ENCODE data around the gene SLC16A4. TPM values are rescaled to one million over a fixed set of nuclear protein-coding genes. Genes with fewer than 3 reads are reported as not detected.

The SLC16A4 gene
- total and polyA plus RNA-seq, 2 of the 8 experiments (the other 6 are each of a cell fraction or from before 2014, with no cell fraction given): 0.30 to 0.43 TPM

DNA sequence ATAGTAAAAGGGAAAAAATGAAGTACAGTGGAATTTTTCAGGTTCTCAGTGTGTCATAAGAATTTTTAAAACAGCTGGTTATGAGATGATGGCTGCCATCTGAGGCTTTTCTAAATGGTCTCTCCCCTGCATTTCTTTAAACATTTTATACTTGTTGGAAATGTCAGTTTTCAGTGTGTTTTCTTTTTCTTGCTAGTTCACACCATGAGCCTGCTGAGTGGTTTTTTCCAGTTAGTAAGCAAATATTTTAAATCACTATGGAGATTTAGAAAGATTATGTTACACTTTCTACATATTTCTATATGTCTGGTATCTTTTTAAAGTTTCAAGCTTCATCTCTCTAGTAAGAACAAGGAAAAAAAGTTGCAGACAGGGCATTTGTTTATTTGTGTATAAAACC is 42.1 kb downstream of the SLC16A4 start:
- peak overlapping the region in 1 of 4 experiments; percentile 8; a peak in 1 of 8 replicates for H3K4me3 ChIP-seq (ENCODE audit: extremely low read depth in 1 of 4, insufficient read depth in 2 of 4, low read depth in 3 of 4, low read length in 4 of 4)
- H3K23me2 ChIP-seq (ENCODE audit: low read depth, low read length): no peaks in the 10 kb centered on the region
- no peak overlapping the region for H3K56ac ChIP-seq (replicated peaks; ENCODE audit: insufficient read length, low read depth, low read length)
- no peak overlapping the region for H3K27ac ChIP-seq (ENCODE audit: low read depth, low read length)
- H3K36me3 ChIP-seq (ENCODE audit: control insufficient read depth in 2 of 4, insufficient read depth in 4 of 4, low read length in 3 of 4): peaks cover 0 to 37% (median 4%) of the 10 kb centered on the region in 4 experiments; a peak in 6 of 8 replicates
- TF ChIP-seq CHD1 (IDR thresholded peaks at IDR 0.05; ENCODE audit: low read depth, low read length): no peak
- TF ChIP-seq CREB1 (IDR thresholded peaks at IDR 0.05): no peak
- peaks cover 21 to 22% of the 10 kb centered on the region in 2 experiments for H4K20me1 ChIP-seq (replicated peaks in 1 of 2; ENCODE audit: control insufficient read depth in 1 of 2, insufficient read depth in 2 of 2, low read length in 2 of 2)
- H2BK5ac ChIP-seq (ENCODE audit: low read depth, low read length): no peak overlapping the region
- H3K14ac ChIP-seq (ENCODE audit: insufficient read length): no peak overlapping the region
- H3K4me1 ChIP-seq (replicated peaks in 1 of 4; ENCODE audit: control insufficient read depth in 3 of 4, insufficient read depth in 4 of 4, low read length in 3 of 4): peaks cover 3 to 11% (median 9%) of the 10 kb centered on the region in 4 experiments; a peak in 4 of 7 replicates
- no peak overlapping the region for H2BK120ac ChIP-seq (replicated peaks; ENCODE audit: low read depth, low read length)
- H2BK15ac ChIP-seq (ENCODE audit: low read length): no peak overlapping the region
- H3K9ac ChIP-seq (replicated peaks in 1 of 4; ENCODE audit: extremely low read depth in 1 of 4, low read depth in 3 of 4, low read length in 3 of 4): no peak overlapping the region
- no peak overlapping the region for H4K91ac ChIP-seq (replicated peaks; ENCODE audit: insufficient read length, low read length)
- ChIA-PET POLR2A (ENCODE audit: partially characterized antibody) (interaction anchor here (1.0 to 4.8 kb wide), 4 partner anchors 11 to 139 kb away, joined by 3 to 47 read pairs (median 3); partner anchors contain the start of gene RBM15), CTCF (ENCODE audit: partially characterized antibody) (interaction anchor here (0.8 to 3.0 kb wide), 10 partner anchors 8 to 146 kb away, joined by 3 to 8 read pairs (median 5); partner anchors contain the start of gene RBM15)
- 0 out of 4 replicates have a peak overlapping the region, but pooled peaks of 1 of the 2 experiments have one; percentile 11 for H3K4me2 ChIP-seq (ENCODE audit: insufficient read depth in 1 of 2, low read depth in 2 of 2, low read length in 2 of 2)
- no peak overlapping the region for H3K23ac ChIP-seq (ENCODE audit: insufficient read length)
- H4K8ac ChIP-seq (ENCODE audit: extremely low read depth, insufficient read depth, low read length): no peak overlapping the region
- H4K5ac ChIP-seq (ENCODE audit: insufficient read length, low read depth, low read length): no peak overlapping the region
- H3K18ac ChIP-seq (ENCODE audit: extremely low read depth, low read length): no peak overlapping the region
- H3K27me3 ChIP-seq (replicated peaks in 1 of 4; ENCODE audit: control insufficient read depth in 3 of 4, extremely low read depth in 1 of 4, insufficient read depth in 3 of 4, low read length in 3 of 4): no peaks in the 10 kb centered on the region
- FAIRE-seq: no peak
- no peak overlapping the region for H2AFZ ChIP-seq (ENCODE audit: low read length)
- H2AK5ac ChIP-seq (ENCODE audit: low read depth, low read length): no peak overlapping the region
- no peak overlapping the region for H3K4ac ChIP-seq (replicated peaks; ENCODE audit: insufficient read length, low read depth, low read length)
- no peak overlapping the region for H2BK20ac ChIP-seq (ENCODE audit: low read length)
- peaks cover 10% of the 10 kb centered on the region for H3K79me1 ChIP-seq (ENCODE audit: low read depth, low read length)
- H3K9me3 ChIP-seq (ENCODE audit: insufficient read depth in 2 of 2, low read depth in 1 of 2, low read length in 1 of 2): no peaks in the 10 kb centered on the region
- DNase-seq (ENCODE audit: low read depth in 1 of 2, low spot score in 2 of 2): no peak
- H2BK12ac ChIP-seq (ENCODE audit: low read depth, low read length): no peak overlapping the region
- H3K79me2 ChIP-seq (ENCODE audit: control insufficient read depth in 1 of 2, insufficient read depth in 2 of 2, low read length in 2 of 2): peaks cover 26 to 98% of the 10 kb centered on the region in 2 experiments; a peak in 3 of 4 replicates

Measured in H1 (cell line).